Stomach smooth muscle (tissue), 2 donors: Measurements from ENCODE around the gene NAE1.

Experiments
- H3K27ac ChIP-seq: one replicate; pipeline ENCODE4 v1.7.0; 2013; ENCODE audit warnings: mild to moderate bottlenecking, low read length, inconsistent platforms
- H3K27me3 ChIP-seq, 2 donors: one replicate each; pipeline ENCODE4 v1.7.0; 2013; ENCODE audit warnings: low read length in 2 of 2; ENCODE audit not compliant: insufficient read depth in 2 of 2, control insufficient read depth in 1 of 2
- H3K36me3 ChIP-seq, 2 donors: one replicate each; pipeline ENCODE4 v1.7.0; 2013; ENCODE audit warnings: low read length in 2 of 2; ENCODE audit not compliant: control insufficient read depth in 2 of 2, insufficient read depth in 2 of 2
- H3K4me1 ChIP-seq: one replicate; pipeline ENCODE4 v1.7.0; 2013; ENCODE audit warnings: low read length; ENCODE audit not compliant: control insufficient read depth, insufficient read depth
- H3K4me3 ChIP-seq, 2 donors: one replicate each; pipeline ENCODE4 v1.7.0; 2013; ENCODE audit warnings: low read length in 2 of 2
- H3K9ac ChIP-seq, 2 donors: one replicate each; pipeline ENCODE4 v1.7.0; 2013; ENCODE audit warnings: low read length in 2 of 2, mild to moderate bottlenecking in 1 of 2
- H3K9me3 ChIP-seq, 2 donors: one replicate each; pipeline ENCODE4 v1.7.0; 2013; ENCODE audit warnings: low read length in 2 of 2; ENCODE audit not compliant: control insufficient read depth in 2 of 2
- donor health status: healthy.
- donor health status: Pancreatic carcinoma.

Gene NAE1

GRCh38 chr16:66754819-66755218, 76.0 kb downstream of the NAE1 start:
- Histone ChIP-seq H3K27me3 (no peaks in the 10 kb centered on the region), H3K9me3 (no peaks in the 10 kb centered on the region), H3K9ac (no peak overlapping the region), H3K36me3 (peaks cover 0 to 2% of the 10 kb centered on the region in 2 donors), H3K4me3 (no peak overlapping the region), H3K27ac (no peak overlapping the region), H3K4me1 (peaks cover 22% of the 10 kb centered on the region)

DNA sequence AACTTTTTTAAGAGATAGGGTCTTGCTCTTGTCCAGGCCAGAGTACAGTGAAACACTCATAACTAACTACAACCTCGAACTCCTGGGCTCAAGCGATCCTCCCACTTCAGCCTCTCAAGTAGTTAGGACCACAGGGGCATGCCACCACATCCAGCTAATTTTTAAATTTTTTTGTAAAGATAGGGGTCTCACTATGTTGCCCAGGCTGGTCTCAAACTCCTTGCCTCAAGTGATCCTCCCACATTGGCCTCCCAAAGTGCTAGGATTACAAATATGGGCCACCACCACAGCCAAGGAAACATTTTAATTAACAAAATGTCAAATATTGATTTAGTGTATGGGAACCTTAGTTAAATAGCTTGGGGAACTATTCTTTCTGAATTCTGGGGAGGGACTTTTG, 76.6 kb downstream of the NAE1 start:
- H3K9ac ChIP-seq: no peak overlapping the region

GRCh38 chr16:66752958-66753357, 77.8 kb downstream of the NAE1 start:
- H3K9ac ChIP-seq: no peak overlapping the region

More for the DNA sequence above, 76.6 kb downstream of the NAE1 start:
- H3K36me3 ChIP-seq: peaks cover 3 to 5% of the 10 kb centered on the region in 2 donors
- H3K4me3 ChIP-seq: no peak overlapping the region
- no peak overlapping the region for H3K27ac ChIP-seq
- H3K27me3 ChIP-seq: no peaks in the 10 kb centered on the region
- peaks cover 25% of the 10 kb centered on the region for H3K4me1 ChIP-seq
- no peaks in the 10 kb centered on the region for H3K9me3 ChIP-seq

More at GRCh38 chr16:66752958-66753357, 77.8 kb downstream of the NAE1 start:
- Histone ChIP-seq H3K4me3 (no peak overlapping the region), H3K27me3 (no peaks in the 10 kb centered on the region), H3K36me3 (peaks cover 8 to 14% of the 10 kb centered on the region in 2 donors), H3K9me3 (no peaks in the 10 kb centered on the region), H3K4me1 (peaks cover 26% of the 10 kb centered on the region), H3K27ac (no peak overlapping the region)
